SU-DHL-6 (cell line): ENCODE data around the gene ANAPC4.
"Not testable (repeated sequence)": the region's sequence is repeated elsewhere in the genome, so short reads cannot be mapped to it uniquely, and the experiment has no call there.

Source experiments
- H2AFZ ChIP-seq: fragments of 200-600 bp; sonication (generic); 2 replicates; pipeline ENCODE4 v1.6.1; 2014; ENCODE audit warnings: low read depth, mild to moderate bottlenecking, moderate library complexity, mixed read lengths, antibody characterized with exemption, low read length; ENCODE audit not compliant: severe bottlenecking
- H3F3A ChIP-seq: fragments of 200-600 bp; shearing (Covaris generic); 2 replicates; pipeline ENCODE4 v1.6.0; 2016; ENCODE audit warnings: antibody characterized with exemption, mild to moderate bottlenecking; ENCODE audit not compliant: insufficient read depth
- H3K27ac ChIP-seq: fragments of 200-600 bp; sonication (generic); 2 replicates; pipeline ENCODE4 v1.5.1; 2016; ENCODE audit warnings: low read depth, mild to moderate bottlenecking, low read length, moderate library complexity, mixed read lengths
- H3K27me3 ChIP-seq: fragments of 200-600 bp; sonication (generic), shearing (Covaris generic); 2 replicates; pipeline ENCODE4 v1.6.0; 2014; ENCODE audit warnings: mild to moderate bottlenecking, low read length
- H3K36me3 ChIP-seq: fragments of 200-600 bp; sonication (generic); 2 replicates; pipeline ENCODE4 v1.6.1; 2014; ENCODE audit warnings: mild to moderate bottlenecking, low read length, mixed read lengths
- H3K4me2 ChIP-seq: fragments of 300-600, 200-600 bp; shearing (Covaris generic), sonication (generic); 2 replicates; pipeline ENCODE4 v1.6.0; 2014; ENCODE audit warnings: low read length, low read depth, mild to moderate bottlenecking; ENCODE audit not compliant: poor library complexity, severe bottlenecking
- H3K4me3 ChIP-seq: fragments of 200-600 bp; sonication (generic); 2 replicates; pipeline ENCODE4 v1.5.1; 2014; ENCODE audit warnings: antibody characterized with exemption, low read length, mild to moderate bottlenecking, mixed read lengths; ENCODE audit not compliant: insufficient read depth, poor library complexity, severe bottlenecking
- H3K79me2 ChIP-seq: fragments of 200-600 bp; sonication (generic); 2 replicates; pipeline ENCODE4 v1.6.1; 2014; ENCODE audit warnings: mild to moderate bottlenecking, low read length, moderate library complexity; ENCODE audit not compliant: insufficient read depth
- H3K9ac ChIP-seq: fragments of 200-600 bp; sonication (generic); 2 replicates; pipeline ENCODE4 v1.7.0; 2014; ENCODE audit warnings: mild to moderate bottlenecking, low read length
- H3K9me2 ChIP-seq: fragments of 200-600 bp; sonication (generic); replicated peaks from 2 replicates; pipeline ENCODE4 v1.6.1; 2014; ENCODE audit warnings: low read length; ENCODE audit not compliant: insufficient read depth
- H3K9me3 ChIP-seq: fragments of 200-600 bp; sonication (generic); 2 replicates; pipeline ENCODE4 v1.6.1; 2014; ENCODE audit warnings: low read length, mixed read lengths; ENCODE audit not compliant: insufficient read depth
- H4K20me1 ChIP-seq: fragments of 200-600 bp; sonication (generic); 2 replicates; pipeline ENCODE4 v1.6.1; 2014; ENCODE audit warnings: low read depth, mild to moderate bottlenecking, antibody characterized with exemption, low read length, moderate library complexity, mixed read lengths
- EZH2phosphoT487 ChIP-seq: fragments of 200-600 bp; sonication (generic), shearing (Covaris generic); conservative IDR thresholded peaks from 2 replicates; pipeline ENCODE4 v1.6.1; 2018; ENCODE audit warnings: mild to moderate bottlenecking, antibody characterized with exemption, low read length, moderate library complexity, mixed read lengths
- TF ChIP-seq, protein P1 (sequence below): fragments of 200-600 bp; sonication (generic); IDR thresholded peaks from one replicate; pipeline ENCODE4 v1.5.1; 2017; ENCODE audit warnings: antibody characterized with exemption, mild to moderate bottlenecking, low read length, moderate library complexity; ENCODE audit not compliant: insufficient read depth, poor library complexity, severe bottlenecking

The ANAPC4 gene, protein sequence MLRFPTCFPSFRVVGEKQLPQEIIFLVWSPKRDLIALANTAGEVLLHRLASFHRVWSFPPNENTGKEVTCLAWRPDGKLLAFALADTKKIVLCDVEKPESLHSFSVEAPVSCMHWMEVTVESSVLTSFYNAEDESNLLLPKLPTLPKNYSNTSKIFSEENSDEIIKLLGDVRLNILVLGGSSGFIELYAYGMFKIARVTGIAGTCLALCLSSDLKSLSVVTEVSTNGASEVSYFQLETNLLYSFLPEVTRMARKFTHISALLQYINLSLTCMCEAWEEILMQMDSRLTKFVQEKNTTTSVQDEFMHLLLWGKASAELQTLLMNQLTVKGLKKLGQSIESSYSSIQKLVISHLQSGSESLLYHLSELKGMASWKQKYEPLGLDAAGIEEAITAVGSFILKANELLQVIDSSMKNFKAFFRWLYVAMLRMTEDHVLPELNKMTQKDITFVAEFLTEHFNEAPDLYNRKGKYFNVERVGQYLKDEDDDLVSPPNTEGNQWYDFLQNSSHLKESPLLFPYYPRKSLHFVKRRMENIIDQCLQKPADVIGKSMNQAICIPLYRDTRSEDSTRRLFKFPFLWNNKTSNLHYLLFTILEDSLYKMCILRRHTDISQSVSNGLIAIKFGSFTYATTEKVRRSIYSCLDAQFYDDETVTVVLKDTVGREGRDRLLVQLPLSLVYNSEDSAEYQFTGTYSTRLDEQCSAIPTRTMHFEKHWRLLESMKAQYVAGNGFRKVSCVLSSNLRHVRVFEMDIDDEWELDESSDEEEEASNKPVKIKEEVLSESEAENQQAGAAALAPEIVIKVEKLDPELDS

DNA sequence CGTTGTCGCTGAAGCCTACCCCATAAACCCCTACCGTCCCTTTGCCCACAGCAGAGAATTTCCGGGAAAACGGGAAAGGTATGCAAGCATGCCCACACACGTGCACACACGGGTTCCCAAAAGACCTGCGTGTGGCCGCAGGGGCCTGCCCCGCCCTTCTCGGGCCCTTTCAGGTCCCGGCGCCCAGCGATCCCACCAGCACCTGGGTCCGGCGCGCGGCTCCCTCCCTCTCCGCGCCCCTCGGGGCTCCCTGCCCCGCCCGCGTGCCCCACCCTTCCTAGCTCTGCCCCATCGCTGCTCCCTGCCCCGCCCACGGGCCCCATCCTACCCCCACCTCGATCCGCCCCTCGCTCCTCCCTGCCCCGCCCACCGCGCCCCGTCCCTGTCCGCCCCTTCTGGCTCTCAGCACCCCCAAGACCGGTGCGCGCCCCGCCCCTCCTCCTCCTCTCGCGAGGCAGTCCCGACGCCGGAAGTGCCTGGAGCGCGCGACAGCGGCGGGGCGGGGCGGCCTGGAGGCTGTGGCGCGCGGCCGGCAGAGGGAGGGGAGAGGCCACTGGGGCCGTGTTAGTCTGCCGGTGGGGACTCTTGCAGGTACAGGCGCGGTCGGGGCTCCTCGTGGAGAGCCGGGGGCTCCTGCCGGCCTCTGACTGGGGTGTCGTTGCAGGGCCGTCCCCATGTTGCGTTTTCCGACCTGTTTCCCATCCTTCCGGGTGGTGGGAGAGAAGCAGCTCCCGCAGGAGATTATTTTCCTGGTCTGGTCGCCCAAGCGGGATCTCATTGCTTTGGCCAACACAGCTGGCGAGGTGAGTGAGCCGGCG is at the start of gene ANAPC4:
Gene ANAPC4 (plus strand): TSS at position 510 of the 818 bp plus-strand sequence. CDS start 165 bp downstream, at position 675.
- Histone ChIP-seq H3K9ac (peak within 1 kb of the TSS; percentile 93), H2AFZ (peak within 1 kb of the TSS; percentile 83), H3F3A (peaks cover 16% of the 10 kb centered on the region; the same call in 1 of the 2 replicates), H3K27ac (peak within 1 kb of the TSS; percentile 52), H4K20me1 (no peaks in the 10 kb centered on the region), H3K36me3 (peaks cover 12% of the 10 kb centered on the region; the same call in 1 of the 2 replicates), H3K79me2 (peaks cover 31% of the 10 kb centered on the region), H3K9me3 (no peaks in the 10 kb centered on the region), H3K9me2 (no peaks in the 10 kb centered on the region), H3K4me2 (peak within 1 kb of the TSS; percentile 74), H3K27me3 (no peaks in the 10 kb centered on the region), H3K4me3 (peak within 1 kb of the TSS; percentile 73)
- TF ChIP-seq EZH2phosphoT487 = no peak
- TF ChIP-seq, protein P1, sequence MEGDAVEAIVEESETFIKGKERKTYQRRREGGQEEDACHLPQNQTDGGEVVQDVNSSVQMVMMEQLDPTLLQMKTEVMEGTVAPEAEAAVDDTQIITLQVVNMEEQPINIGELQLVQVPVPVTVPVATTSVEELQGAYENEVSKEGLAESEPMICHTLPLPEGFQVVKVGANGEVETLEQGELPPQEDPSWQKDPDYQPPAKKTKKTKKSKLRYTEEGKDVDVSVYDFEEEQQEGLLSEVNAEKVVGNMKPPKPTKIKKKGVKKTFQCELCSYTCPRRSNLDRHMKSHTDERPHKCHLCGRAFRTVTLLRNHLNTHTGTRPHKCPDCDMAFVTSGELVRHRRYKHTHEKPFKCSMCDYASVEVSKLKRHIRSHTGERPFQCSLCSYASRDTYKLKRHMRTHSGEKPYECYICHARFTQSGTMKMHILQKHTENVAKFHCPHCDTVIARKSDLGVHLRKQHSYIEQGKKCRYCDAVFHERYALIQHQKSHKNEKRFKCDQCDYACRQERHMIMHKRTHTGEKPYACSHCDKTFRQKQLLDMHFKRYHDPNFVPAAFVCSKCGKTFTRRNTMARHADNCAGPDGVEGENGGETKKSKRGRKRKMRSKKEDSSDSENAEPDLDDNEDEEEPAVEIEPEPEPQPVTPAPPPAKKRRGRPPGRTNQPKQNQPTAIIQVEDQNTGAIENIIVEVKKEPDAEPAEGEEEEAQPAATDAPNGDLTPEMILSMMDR = no peak

DNA sequence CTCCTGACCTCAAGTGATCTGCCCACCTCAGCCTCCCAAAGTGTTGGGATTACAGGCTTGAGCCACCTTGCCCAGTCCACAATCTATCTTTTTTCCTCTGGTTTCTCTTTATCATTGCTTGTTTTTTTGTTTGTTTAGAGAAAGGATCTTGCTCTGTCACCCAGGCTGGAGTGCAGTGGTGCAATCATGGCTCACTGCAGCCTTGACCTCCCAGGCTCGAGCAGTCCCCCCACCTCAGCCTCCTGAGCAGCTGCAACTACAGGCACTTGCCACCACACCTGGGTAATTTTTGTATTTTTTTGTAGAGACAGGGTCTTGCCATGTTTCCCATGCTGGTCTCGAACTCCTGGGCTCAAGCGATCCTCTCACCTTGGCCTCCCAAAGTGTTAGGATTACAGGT is 48.6 kb upstream of the ANAPC4 start:
- H3K36me3 ChIP-seq, H4K20me1 ChIP-seq, H3K27me3 ChIP-seq, H3K9me2 ChIP-seq, H3K4me3 ChIP-seq, H3F3A ChIP-seq, H3K9me3 ChIP-seq, H3K9ac ChIP-seq, H2AFZ ChIP-seq, H3K27ac ChIP-seq, H3K4me2 ChIP-seq, H3K79me2 ChIP-seq: not testable (repeated sequence)

DNA sequence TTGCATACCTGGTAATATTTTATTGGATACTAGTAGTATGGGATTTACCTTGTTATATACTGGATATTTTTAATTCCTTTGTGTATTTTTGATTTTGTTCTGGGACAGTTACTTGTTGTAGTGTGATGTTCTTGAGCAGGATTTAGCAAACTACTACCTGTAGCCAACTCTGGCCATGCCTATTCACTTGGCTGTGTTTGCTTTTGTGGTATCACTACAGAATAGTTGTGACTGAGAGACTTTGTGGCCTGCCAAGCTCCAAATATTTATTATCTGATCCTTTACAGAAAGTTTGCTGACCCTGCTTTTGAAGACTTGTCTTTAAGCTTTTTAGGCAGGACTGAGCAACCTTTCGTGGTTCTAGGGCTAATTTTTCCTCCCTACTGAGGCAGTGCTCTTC is 46.7 kb upstream of the ANAPC4 start:
- H3K9ac ChIP-seq = no peak overlapping the region
- H4K20me1 ChIP-seq = no peaks in the 10 kb centered on the region
- no peak overlapping the region for H3K4me2 ChIP-seq

More for the DNA sequence above, 46.7 kb upstream of the ANAPC4 start:
- Histone ChIP-seq H2AFZ (no peak overlapping the region), H3K36me3 (0 out of 2 replicates have a peak, but pooled peaks cover 3% of the 10 kb centered on the region), H3K4me3 (no peak overlapping the region), H3K27ac (no peak overlapping the region), H3K27me3 (no peaks in the 10 kb centered on the region), H3K79me2 (peaks cover 6% of the 10 kb centered on the region; the same call in 1 of the 2 replicates), H3F3A (no peaks in the 10 kb centered on the region), H3K9me3 (no peaks in the 10 kb centered on the region), H3K9me2 (no peaks in the 10 kb centered on the region)
- TF ChIP-seq, protein P1 = no peak
- TF ChIP-seq EZH2phosphoT487 = no peak
